ENCODE data around the gene MYL5.

- no peak for TF ChIP-seq CTCF (IDR thresholded peaks at IDR 0.05)
- TF ChIP-seq POLR2A (IDR thresholded peaks at IDR 0.05), result no peak
Observed at GRCh38 chr4:679104-679481, 4.8 kb downstream of the MYL5 start.
